Mucosa of stomach (tissue), 1 donor: ENCODE results near the gene GNAT3.

Experiments
- H3K27me3 ChIP-seq: one replicate; pipeline ENCODE4 v1.7.0; 2013; ENCODE audit warnings: mild to moderate bottlenecking, low read length; ENCODE audit not compliant: control insufficient read depth, insufficient read depth
- H3K36me3 ChIP-seq: one replicate; pipeline ENCODE4 v1.7.0; 2013; ENCODE audit warnings: low read length; ENCODE audit not compliant: control insufficient read depth, insufficient read depth
- H3K4me1 ChIP-seq: one replicate; pipeline ENCODE4 v1.7.0; 2013; ENCODE audit warnings: mild to moderate bottlenecking, low read length; ENCODE audit not compliant: control insufficient read depth, insufficient read depth
- H3K4me3 ChIP-seq: one replicate; pipeline ENCODE4 v1.7.0; 2013; ENCODE audit warnings: low read length
- H3K9ac ChIP-seq: one replicate; pipeline ENCODE4 v1.7.0; 2013; ENCODE audit warnings: mild to moderate bottlenecking, low read length, moderate library complexity
- H3K9me3 ChIP-seq: one replicate; pipeline ENCODE4 v1.7.0; 2013; ENCODE audit warnings: mild to moderate bottlenecking, low read length, moderate library complexity; ENCODE audit not compliant: control insufficient read depth
- donor health status: Pancreatic carcinoma.

The GNAT3 gene

GRCh38 chr7:80511964-80512363 lies at the start of gene GNAT3:
Gene GNAT3 (minus strand): TSS chr7:80512064. CDS start chr7:80511926, 138 bp downstream.
- no peak within 1 kb of the TSS for H3K4me3 ChIP-seq
- no peaks in the 10 kb centered on the region for H3K4me1 ChIP-seq
- H3K36me3 ChIP-seq: no peaks in the 10 kb centered on the region
- H3K27me3 ChIP-seq: no peaks in the 10 kb centered on the region
- no peak within 1 kb of the TSS for H3K9ac ChIP-seq
- H3K9me3 ChIP-seq: no peaks in the 10 kb centered on the region

DNA sequence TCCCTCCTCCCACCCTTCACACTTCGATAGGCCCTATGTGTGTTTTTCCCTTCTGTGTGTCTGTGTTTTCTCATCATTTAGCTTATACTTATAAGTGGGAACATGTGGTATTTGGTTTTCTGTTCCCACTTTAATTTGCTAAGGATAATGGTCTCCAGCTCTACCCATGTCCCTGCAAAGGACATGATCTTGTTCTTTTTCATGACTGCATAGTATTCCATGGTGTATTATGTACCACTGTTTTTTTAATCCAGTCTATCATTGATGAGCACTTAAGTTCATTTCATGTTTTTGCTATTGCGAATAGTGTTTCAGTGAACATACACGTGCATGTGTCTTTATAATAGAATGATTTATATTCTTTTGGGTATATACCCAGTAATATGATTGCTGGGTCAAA lies 46.3 kb upstream of the GNAT3 start:
- H3K36me3 ChIP-seq: no peaks in the 10 kb centered on the region
- H3K4me1 ChIP-seq: no peaks in the 10 kb centered on the region
- no peak overlapping the region for H3K4me3 ChIP-seq
- no peak overlapping the region for H3K9ac ChIP-seq
- H3K27me3 ChIP-seq: no peaks in the 10 kb centered on the region
- H3K9me3 ChIP-seq: no peaks in the 10 kb centered on the region

GRCh38 chr7:80552031-80552694 lies 40.3 kb upstream of the GNAT3 start:
- no peaks in the 10 kb centered on the region for H3K27me3 ChIP-seq
- no peak overlapping the region for H3K9ac ChIP-seq
- no peaks in the 10 kb centered on the region for H3K4me1 ChIP-seq
- H3K9me3 ChIP-seq: no peaks in the 10 kb centered on the region
- no peaks in the 10 kb centered on the region for H3K36me3 ChIP-seq
- no peak overlapping the region for H3K4me3 ChIP-seq

DNA sequence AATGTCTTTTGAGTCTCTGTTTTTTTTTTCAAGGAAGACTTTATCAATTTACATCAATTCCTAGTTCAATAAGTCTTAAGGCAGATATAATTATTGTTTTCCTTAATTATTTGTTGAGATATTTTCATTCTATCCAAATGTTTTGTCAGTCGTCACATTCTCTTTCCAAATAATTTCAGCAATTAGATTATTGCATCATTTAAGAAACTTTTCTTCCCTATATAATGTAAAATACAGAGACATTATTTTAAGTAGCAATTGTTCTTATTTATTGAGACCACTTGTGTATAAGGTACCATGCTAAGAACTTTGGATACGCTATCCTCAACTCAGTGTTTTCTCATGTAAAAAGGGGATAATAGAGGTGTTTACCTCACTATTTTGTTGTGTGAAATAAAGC lies 38.1 kb upstream of the GNAT3 start:
- Histone ChIP-seq H3K4me3 (no peak overlapping the region), H3K27me3 (no peaks in the 10 kb centered on the region), H3K9me3 (no peaks in the 10 kb centered on the region), H3K4me1 (no peaks in the 10 kb centered on the region), H3K9ac (no peak overlapping the region), H3K36me3 (no peaks in the 10 kb centered on the region)

DNA sequence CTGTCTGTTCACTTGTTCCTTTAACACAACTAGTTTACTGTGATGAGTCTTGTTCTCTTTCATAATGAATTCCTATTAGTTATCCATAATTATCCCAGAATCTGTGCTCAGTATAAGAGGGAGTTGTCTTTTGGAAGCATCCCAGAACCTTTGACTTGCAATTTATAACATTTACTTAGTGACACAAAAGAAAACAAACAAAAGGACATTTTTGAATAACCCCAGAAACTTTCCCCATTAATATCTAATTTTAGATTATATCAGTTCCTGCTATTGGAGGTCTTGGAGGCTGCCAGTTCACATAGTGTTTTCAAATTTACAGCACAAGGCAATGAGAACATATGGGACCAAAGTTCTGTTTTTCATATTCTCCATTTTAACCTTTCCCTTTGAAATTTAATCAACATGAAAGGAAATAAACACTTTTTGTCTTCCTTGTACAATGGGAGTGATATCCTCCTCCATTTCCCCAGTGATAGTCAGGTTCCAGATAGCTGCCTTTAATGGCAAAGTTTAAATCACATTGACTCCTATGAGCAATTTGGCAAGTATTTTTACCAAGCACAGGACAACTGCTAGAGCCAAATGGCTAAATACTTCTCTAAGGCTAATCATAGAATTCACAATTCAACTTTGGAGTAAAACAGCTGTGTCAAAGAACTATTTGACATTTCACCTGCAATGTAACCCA lies 37.1 kb upstream of the GNAT3 start:
- no peak overlapping the region for H3K4me3 ChIP-seq
- no peaks in the 10 kb centered on the region for H3K4me1 ChIP-seq
- no peaks in the 10 kb centered on the region for H3K36me3 ChIP-seq
- no peaks in the 10 kb centered on the region for H3K9me3 ChIP-seq
- no peak overlapping the region for H3K9ac ChIP-seq
- no peaks in the 10 kb centered on the region for H3K27me3 ChIP-seq

- Histone ChIP-seq H3K27me3 (no peaks in the 10 kb centered on the region), H3K4me3 (no peak overlapping the region), H3K9me3 (no peaks in the 10 kb centered on the region), H3K36me3 (no peaks in the 10 kb centered on the region), H3K4me1 (no peaks in the 10 kb centered on the region), H3K9ac (no peak overlapping the region)
Observed at GRCh38 chr7:80542398-80542797, 30.5 kb upstream of the GNAT3 start.

DNA sequence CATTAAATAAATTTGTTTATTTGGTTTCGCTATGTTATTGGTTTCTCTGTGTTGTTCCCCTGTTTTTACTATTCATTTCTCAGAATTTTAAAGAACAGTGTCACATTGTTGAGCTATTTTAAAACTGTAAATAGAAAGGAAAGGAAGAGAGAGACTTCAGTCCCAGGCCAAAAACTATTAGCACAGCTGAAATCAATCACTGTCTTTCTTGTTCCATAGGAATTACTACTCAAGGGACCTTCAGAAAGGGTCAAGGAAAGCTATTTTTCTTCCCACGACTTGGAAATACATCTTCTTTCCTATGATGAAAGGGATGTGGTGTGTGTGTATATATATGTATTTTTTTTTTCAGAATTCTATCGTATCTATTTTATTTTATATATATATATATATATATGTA lies 29.0 kb upstream of the GNAT3 start:
- Histone ChIP-seq H3K9me3 (no peaks in the 10 kb centered on the region), H3K4me3 (no peak overlapping the region), H3K4me1 (no peaks in the 10 kb centered on the region), H3K9ac (no peak overlapping the region), H3K36me3 (no peaks in the 10 kb centered on the region), H3K27me3 (no peaks in the 10 kb centered on the region)

- Histone ChIP-seq H3K4me1 (no peaks in the 10 kb centered on the region), H3K27me3 (no peaks in the 10 kb centered on the region), H3K9ac (no peak overlapping the region), H3K36me3 (no peaks in the 10 kb centered on the region), H3K9me3 (no peaks in the 10 kb centered on the region), H3K4me3 (no peak overlapping the region)
Observed at GRCh38 chr7:80537091-80537490, 25.2 kb upstream of the GNAT3 start.

GRCh38 chr7:80536426-80536825 lies 24.6 kb upstream of the GNAT3 start:
- H3K9ac ChIP-seq: no peak overlapping the region
- no peaks in the 10 kb centered on the region for H3K4me1 ChIP-seq
- no peak overlapping the region for H3K4me3 ChIP-seq
- H3K36me3 ChIP-seq: no peaks in the 10 kb centered on the region
- no peaks in the 10 kb centered on the region for H3K9me3 ChIP-seq
- no peaks in the 10 kb centered on the region for H3K27me3 ChIP-seq

GRCh38 chr7:80533287-80533686 lies 21.4 kb upstream of the GNAT3 start:
- Histone ChIP-seq H3K27me3 (no peaks in the 10 kb centered on the region), H3K36me3 (no peaks in the 10 kb centered on the region), H3K9me3 (no peaks in the 10 kb centered on the region), H3K4me3 (no peak overlapping the region), H3K4me1 (no peaks in the 10 kb centered on the region), H3K9ac (no peak overlapping the region)

DNA sequence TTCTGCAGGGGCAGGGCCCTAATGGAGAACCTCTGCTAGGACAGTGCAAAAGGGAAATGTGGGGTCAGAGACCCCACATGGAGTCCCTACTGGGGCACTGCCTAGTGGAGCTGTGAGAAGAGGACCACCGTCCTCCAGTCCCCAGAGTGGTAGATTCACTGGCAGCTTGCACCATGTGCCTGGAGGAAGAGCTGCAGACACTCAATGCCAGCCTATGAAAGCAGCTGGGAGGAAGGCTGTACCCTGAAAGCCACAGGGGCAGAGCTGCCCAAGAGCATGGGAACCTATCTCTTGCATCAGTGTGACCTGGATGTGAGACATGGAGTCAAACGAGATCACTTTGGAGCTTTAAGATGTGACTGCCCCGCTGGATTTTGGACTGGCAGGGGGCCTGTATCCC lies 20.3 kb upstream of the GNAT3 start:
- Histone ChIP-seq H3K9me3 (no peaks in the 10 kb centered on the region), H3K4me1 (no peaks in the 10 kb centered on the region), H3K9ac (no peak overlapping the region), H3K27me3 (no peaks in the 10 kb centered on the region), H3K36me3 (no peaks in the 10 kb centered on the region), H3K4me3 (no peak overlapping the region)

- H3K36me3 ChIP-seq: no peaks in the 10 kb centered on the region
- no peaks in the 10 kb centered on the region for H3K9me3 ChIP-seq
- H3K27me3 ChIP-seq: no peaks in the 10 kb centered on the region
- peaks cover 5% of the 10 kb centered on the region for H3K4me1 ChIP-seq
- H3K9ac ChIP-seq: no peak overlapping the region
- H3K4me3 ChIP-seq: no peak overlapping the region
Observed at GRCh38 chr7:80530136-80530535, 18.3 kb upstream of the GNAT3 start.
